DND-41 (cell line): ENCODE data around the gene DOHH.

Experiments used
- EZH2 ChIP-seq: IDR thresholded peaks from 3 replicates; pipeline ENCODE4 v1.6.1; 2012; ENCODE audit warnings: borderline replicate concordance, low read depth, mild to moderate bottlenecking, moderate library complexity, low read length, inconsistent platforms; ENCODE audit not compliant: severe bottlenecking
- TF ChIP-seq, protein P1 (sequence below): IDR thresholded peaks from 2 replicates; pipeline ENCODE4 v1.5.1; 2012; ENCODE audit warnings: borderline replicate concordance, low read length, moderate library complexity, mild to moderate bottlenecking; ENCODE audit not compliant: poor library complexity, severe bottlenecking; ENCODE audit errors: extremely low read depth

- TF ChIP-seq, protein P1, sequence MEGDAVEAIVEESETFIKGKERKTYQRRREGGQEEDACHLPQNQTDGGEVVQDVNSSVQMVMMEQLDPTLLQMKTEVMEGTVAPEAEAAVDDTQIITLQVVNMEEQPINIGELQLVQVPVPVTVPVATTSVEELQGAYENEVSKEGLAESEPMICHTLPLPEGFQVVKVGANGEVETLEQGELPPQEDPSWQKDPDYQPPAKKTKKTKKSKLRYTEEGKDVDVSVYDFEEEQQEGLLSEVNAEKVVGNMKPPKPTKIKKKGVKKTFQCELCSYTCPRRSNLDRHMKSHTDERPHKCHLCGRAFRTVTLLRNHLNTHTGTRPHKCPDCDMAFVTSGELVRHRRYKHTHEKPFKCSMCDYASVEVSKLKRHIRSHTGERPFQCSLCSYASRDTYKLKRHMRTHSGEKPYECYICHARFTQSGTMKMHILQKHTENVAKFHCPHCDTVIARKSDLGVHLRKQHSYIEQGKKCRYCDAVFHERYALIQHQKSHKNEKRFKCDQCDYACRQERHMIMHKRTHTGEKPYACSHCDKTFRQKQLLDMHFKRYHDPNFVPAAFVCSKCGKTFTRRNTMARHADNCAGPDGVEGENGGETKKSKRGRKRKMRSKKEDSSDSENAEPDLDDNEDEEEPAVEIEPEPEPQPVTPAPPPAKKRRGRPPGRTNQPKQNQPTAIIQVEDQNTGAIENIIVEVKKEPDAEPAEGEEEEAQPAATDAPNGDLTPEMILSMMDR, result no peak
- TF ChIP-seq EZH2, result no peak
Measured at GRCh38 chr19:3496392-3497273, 3.8 kb downstream of the DOHH start.
